K562 (cell line): ENCODE measurements around the gene FASN.
A peak's percentile ranks its signal among the peaks of the same experiment; 100 is the strongest.

Experiments used
- E2F1 ChIP-seq: sonication (generic); formaldehyde crosslinking; IDR thresholded peaks from 2 replicates; pipeline ENCODE4 v1.8.1; 2023; ENCODE audit warnings: mild to moderate bottlenecking, missing genetic modification reagents, moderate library complexity
- ZC3H4 ChIP-seq: sonication (generic); formaldehyde crosslinking; IDR thresholded peaks from 2 replicates; pipeline ENCODE4 v1.9.0; 2021; ENCODE audit warnings: missing genetic modification reagents, borderline replicate concordance
- ZNF316 ChIP-seq: fragments of 450-650 bp; IDR thresholded peaks from 2 replicates; pipeline ENCODE4 v1.6.1; 2016

GRCh38 chr17:82098169-82098938 is at the start of gene FASN:
- TF ChIP-seq E2F1 (CRISPR knock-in tag) (0 out of 2 replicates have a peak, but pooled peaks have one; percentile 13), ZNF316 (no peak), ZC3H4 (CRISPR knock-in tag) (peak; percentile 50)
